HG03460 (cell line): ENCODE data around the gene GLT6D1.
"Not testable (repeated sequence)": the region's sequence is repeated elsewhere in the genome, so short reads cannot be mapped to it uniquely, and the experiment has no call there.

Source experiments
- ATAC-seq: cut with Tn5 transposase; IDR thresholded peaks from one replicate; pipeline ENCODE4 v1.9.1; 2021; ENCODE audit not compliant: unreplicated experiment

GLT6D1 gene, protein sequence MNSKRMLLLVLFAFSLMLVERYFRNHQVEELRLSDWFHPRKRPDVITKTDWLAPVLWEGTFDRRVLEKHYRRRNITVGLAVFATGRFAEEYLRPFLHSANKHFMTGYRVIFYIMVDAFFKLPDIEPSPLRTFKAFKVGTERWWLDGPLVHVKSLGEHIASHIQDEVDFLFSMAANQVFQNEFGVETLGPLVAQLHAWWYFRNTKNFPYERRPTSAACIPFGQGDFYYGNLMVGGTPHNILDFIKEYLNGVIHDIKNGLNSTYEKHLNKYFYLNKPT

DNA sequence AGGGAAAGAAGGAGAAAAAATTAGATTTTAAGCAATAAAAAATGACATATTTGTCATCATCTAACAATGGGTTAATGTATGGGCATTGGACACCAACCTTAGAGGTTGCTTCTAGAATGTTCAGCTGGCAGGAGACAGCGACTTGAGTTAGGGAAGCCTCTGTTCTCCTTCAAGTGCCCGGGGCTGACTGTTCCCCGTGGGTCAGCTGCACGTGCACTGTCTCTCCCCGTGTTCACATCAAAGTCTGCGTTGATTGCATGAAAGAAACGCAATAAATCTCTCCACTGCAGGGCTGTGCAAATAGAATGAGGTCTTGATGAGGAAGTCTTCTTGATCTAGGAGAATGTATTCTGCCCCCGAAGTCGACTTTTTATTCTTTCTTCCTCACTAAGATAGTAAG is at the start of gene GLT6D1:
TSS of gene GLT6D1 (minus strand) at position 345 of the 400 bp plus-strand sequence. CDS start 353 bp downstream, outside the sequence.
- ATAC-seq: no peak

DNA sequence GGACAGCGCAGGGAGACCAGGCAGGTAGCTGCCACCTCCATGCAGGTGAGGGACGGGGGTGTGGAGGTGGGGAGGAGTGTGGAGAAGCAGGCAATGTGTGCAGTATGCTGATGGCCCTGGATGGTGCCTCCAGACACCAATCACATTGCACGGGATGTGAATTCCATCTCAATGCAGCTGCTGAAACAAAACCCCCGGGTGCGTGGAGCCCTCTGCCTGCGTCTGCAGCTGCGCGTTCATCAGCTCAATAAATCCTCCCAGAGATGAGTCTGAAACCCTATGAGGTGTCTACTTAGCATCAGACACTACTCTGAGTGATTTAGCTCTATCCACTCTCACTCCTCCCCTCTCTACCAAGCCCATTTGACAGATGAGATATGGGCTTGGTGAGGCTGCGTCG is 49.7 kb upstream of the GLT6D1 start:
- no peak for ATAC-seq

DNA sequence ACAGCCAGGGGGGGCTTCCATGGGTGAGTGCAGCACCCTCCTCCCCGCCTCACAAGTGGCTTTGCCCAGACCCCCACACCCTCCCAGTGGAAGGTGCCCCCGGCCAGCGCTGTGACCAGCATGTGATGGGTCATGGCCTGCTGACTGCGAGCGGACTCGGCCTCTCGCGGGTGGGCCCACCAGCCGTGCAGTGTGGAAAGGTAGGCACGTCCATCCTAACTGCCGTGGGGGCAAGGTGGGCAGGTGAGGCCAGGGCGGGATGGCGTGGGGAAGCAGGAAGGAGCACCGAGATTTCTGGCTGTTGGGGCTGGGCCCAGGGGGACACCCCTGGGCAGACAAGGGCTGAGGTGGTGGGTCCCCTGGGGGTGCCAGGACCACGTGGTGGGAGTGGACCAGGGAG is 47.9 kb upstream of the GLT6D1 start:
- no peak for ATAC-seq

DNA sequence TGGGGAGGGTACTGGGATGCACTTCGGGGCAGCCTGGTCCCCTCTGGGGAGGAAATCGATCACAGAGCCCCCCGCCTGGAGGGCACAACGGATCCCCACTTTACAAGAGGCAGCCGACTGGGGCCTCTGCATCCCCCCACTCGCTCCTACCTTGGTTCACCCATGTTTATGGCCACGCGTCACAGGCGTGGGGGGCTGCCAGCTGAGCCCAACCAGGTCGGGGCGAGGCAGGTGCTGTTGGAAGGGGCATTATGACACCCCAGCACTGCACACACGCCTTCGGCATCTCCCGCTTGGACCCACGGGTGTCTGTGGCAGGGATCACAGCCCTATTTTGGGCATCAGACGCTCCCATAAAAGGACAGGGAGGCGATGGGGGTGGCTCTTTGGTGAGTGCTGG is 45.4 kb upstream of the GLT6D1 start:
- no peak for ATAC-seq

DNA sequence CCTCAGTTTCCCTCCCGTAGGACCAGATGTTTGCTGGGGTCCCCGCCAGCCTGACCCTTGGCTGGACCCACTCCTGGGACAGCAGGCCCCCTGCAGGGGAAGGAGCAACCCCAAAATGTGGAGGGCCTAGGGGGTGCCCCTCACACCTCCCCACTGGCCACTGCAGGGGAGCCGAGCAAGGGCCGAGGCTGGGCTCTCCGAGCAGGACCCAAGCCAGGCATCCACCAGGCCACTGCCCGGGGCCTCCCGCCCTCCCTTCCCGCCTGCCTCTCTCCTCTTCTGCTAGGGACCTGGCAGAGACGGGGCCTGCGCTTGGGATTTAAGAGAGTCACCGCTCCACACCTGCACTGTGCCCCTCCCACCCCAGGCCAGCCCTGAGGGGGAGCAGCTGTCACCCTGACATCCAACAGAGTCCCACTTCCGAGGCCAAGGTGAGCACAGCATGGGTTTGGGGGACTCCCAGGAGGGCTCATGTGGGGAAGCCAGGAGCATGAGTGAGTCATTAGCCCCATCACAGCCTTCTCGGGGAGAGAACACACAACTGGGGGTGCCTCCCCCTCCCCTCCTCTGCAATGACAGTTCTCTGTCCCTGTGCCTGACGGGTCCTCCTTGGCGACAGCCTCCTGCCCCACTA is 44.2 kb upstream of the GLT6D1 start:
- no peak for ATAC-seq

DNA sequence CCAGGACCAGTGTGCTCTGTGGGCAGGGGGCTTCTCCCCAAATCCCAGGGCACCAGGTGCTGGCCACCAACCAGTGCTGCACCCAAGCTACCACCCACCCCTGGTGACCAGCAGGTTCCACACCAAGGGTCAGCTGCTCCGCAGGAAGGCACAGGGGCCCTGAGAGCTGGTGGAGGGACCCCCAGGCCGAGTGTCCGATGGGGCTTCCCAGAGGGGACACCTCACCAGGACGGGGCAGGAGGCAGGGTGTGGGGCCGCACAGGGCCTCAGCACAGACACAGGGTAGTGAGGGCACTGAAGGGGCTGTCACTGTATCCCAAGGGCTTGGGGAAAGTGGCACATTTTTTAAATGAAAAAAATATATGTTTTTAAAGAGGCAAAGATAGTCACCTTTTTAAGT is 41.8 kb upstream of the GLT6D1 start:
- no peak for ATAC-seq

DNA sequence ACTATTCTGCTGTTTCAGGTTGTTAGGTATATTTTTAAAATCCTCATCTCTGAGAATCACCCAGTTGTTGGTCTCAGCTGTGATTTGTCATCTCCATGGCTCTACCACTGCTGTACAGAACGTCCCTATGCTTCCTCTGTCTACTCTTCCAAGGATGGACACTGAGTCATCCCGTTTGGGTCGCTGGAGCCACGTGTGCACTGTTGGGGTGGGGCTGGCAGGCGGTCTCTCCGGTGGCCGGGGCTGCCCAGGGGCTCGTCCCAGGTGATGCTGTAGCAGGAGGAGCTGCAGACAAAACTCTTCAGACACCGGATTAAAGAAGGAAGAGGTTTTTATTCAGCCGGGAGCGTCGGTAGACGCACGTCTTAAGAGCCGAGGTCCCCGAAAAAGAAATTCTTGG is 40.7 kb upstream of the GLT6D1 start:
- no peak for ATAC-seq

DNA sequence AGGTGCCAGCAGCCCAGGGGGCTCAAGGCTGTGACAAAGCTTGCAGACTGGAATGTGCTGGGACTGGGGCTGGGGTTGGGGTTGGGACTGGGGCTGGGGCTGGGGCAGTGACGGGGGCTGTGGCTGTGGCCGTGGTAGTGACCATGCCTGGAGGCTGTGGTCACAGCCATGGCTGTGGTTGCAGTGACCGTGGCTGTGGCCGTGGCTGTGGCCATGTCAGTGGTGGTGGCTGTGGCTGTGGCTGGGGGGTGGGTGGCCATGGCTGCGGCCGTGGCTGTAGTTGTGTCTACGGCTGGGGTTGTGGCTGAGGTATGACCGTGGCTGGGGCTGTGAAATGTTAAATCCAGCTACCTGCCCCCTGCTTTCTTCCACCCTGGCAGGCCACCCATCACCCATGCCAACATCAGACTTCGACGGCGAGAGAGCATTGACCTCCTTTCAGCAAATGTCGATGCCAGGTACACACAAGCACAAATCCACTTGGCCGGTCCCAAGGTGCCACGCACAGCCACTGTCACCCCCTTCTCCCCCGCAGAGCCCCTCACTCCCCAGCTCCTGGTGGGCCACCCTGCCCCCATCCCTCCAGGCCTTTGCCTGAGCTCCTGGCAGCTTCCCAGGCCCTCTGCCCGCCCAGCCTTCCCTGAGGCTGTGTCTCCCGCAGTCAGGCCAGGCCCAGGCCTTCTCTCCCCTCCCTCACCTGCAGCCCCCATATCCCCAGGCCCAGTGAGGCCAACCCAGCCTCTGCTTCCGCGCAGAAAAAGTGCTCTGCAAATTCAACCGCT is 39.1 kb upstream of the GLT6D1 start:
- no peak for ATAC-seq

DNA sequence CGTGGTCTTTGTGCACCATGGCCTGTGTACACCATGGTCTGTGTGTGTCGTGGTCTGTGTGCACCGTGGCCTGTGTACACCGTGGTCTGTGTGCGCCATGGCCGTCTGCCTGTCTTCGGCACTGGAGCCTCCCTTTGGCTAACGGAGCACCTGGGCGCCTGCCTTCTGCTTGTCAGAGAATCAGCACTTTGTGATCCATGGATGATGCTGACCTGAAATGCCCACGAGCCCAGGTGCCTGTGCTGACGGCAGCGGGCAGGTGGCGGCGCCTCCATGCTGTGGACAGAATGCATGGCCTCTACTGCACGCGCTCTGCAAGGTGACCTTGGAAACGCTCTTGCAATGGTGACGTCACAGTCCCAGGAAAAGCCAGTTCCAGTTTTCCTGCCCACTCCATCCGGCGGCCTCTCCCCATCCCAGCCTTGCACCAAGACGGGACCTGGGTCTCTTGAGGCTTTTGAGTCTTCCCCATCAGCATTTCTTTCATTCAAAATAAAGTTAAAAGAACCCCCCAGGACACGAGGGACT is 38.4 kb upstream of the GLT6D1 start:
- no peak for ATAC-seq

DNA sequence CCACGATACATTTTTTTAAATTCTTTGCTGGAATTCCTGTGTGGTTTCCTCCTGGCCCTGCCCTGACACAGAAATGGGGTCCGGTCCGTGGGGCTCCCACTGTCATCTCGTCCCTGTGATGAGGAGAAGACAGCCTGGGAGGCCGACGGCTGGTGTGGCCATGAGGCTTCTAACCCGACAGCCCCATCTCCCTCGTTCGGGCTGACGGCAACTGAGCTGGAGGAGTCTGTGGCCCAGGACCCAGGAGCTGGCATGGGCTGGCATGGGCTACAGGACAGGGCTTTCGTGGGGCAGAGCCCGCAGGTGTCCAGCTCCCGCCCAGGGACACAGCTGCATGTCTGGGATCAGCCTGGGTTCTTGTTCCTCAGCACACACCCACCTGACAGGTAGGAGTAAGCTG is 37.6 kb upstream of the GLT6D1 start:
- ATAC-seq: no peak

DNA sequence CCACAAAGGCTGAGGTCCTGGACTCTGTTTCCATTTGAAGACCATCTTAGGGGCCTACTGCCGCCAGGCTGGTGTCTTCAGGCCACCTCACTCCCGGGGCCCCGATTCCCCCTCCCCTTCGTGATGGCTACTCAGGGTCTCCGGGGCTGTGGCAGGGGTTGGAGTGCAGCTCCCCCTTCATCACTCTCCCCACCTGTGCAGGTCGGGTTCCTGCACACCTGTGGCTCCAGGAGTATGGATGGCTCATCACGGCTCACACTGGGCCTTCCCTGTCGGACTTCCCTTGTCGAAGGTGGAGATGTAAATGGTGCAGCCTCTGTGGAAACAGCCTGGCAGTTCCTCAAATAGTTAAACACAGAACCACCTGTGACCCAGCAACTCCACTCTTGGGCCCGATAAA is 35.6 kb upstream of the GLT6D1 start:
- no peak for ATAC-seq

DNA sequence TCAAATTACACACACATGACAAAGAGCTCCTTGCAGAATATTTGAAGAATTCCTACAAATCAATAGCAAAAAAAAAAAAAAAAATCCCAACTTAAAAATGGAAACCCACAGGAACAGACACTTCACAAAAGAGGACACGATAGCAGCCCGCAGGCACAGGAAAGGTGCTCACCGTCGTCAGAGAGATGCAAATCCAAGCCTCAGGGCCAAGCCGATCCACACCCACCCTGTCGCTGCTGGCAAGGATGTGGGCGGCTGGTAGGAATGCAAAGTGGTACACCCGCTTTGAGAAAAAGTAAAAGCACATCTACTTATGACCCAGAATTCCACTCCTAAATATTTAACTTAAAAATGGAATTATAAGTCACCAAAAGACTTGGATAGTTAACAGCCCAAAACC is 34.6 kb upstream of the GLT6D1 start:
- no peak for ATAC-seq

DNA sequence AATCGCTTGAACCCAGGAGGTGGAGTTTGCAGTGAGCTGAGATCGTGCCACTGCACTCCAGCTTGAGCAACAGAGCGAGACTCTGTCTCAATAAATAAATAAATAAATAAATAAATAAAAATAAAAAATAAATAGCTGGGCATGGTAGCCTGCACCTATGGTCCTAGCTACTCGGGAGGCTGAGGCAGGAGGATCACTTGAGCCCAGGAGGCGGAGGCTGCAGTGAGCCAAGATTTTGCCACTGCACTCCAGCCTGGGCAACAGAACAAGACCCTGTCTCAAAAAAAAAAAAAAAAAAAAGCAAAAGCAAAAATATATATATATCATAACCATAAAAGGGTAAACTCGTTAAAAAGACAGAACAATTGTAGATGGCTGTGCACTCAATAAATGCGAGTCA is 33.4 kb upstream of the GLT6D1 start:
- not testable (repeated sequence) for ATAC-seq

DNA sequence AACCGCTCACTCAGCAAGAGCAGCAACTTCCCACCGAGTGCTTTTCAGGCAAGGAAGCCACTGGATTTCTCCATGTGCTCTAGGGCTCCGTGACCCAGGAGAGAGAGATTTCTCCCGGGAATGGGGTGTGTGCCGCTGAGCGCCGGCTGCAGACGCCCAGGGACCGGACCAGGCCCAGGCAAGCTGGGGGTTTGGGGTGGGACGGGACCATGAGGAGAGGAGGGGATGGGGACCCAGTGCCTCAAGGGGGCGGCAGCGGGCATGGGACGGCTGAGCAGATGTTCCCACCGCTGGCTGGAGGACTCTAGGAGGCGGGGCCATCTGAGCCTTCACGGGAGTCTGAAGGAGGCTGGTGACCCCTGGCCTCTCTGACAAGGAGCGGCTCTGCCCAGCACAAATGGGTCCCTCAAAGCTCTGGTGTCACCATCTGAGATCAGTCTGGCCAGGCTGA is 32.3 kb upstream of the GLT6D1 start:
- ATAC-seq: no peak

DNA sequence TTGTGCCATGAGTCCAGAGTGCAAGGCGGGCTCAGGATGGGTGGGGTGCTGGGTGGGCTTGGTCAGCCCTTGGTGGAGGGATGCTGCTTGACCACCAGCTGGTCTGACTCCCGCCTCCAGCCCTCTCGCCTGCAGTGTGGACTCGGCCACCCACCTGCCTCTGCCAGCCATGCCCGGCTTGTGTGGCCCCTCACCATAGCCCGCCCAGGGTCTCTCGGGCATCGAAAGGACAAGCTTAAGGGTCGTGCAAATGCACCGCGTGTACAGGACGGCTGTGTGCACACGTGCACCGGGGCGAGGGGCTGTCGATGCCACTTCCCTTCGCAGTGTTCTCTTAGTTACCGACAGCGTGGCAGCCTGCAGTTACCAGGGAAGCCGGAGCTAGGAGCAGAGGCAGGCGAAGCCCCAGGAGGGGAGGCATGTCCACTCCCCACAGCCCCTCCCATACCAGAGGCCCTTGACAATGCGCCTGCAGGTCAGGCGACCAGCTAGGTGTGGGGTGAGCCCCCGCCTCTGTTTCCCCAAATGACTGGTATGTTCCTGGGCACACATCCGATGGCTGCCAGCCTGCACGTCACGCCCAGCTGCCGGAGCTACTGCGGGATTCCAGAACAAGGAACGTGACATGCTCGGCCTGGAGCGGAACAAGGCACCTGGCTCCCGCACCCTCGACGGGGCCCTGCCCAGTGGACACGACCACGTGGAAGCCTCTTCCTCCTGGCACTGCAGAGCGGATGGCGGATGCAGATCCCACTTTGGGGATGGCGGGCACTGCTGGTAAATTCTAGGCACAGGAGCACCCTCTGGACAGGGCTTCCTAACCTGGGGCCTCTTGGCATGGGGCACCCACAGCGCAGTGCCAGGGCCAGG is 31.6 kb upstream of the GLT6D1 start:
- no peak for ATAC-seq

DNA sequence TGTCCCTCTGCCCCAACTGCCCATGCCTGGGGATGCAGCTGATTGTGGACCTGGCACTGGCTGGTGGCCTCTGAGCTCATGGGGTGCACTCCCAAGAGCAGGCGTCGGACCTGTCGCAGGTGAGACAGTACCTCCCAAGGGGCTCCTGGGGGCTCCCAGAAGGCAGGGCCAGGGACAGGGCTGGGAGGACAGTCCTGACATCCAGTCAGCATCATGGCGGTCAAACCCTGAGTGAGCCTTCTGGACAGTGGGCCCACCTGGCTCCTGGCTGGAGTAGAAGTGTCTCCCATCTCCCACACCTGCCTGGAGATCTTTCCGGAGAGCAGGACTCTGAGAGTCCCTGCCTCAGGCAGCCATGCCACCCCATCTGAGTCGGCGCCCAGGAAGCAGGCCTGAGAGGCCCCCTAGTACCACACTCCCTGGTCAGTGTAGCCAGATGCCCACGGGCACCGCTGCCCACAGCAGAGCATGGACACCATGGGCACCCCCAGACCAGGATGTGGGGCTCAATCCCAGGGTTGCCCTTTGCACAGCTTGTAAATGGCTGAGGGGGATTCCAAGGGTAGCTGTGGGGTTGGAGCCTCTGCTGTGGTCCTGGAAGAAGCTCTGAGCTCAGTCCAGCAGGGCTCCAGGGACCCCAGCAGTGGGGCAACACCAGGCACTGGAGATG is 30.4 kb upstream of the GLT6D1 start:
- no peak for ATAC-seq

DNA sequence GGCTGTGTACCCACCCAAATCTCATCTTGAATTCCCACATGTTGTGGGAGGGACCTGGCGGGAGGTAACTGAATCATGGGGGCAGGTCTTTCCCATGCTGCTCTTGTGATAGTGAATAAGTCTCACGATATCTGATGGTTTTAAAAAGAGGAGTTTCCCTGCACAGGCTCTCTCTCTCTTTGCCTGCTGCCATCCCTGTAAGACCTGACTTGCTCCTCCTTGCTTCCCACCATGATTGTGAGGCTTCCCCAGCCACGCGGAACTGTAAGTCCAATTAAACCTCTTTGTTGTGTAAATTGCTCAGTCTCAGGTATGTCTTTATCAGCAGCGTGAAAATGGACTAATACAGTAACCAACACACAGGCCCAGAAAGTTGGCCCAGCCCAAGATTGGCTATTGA is 29.7 kb upstream of the GLT6D1 start:
- not testable (repeated sequence) for ATAC-seq

DNA sequence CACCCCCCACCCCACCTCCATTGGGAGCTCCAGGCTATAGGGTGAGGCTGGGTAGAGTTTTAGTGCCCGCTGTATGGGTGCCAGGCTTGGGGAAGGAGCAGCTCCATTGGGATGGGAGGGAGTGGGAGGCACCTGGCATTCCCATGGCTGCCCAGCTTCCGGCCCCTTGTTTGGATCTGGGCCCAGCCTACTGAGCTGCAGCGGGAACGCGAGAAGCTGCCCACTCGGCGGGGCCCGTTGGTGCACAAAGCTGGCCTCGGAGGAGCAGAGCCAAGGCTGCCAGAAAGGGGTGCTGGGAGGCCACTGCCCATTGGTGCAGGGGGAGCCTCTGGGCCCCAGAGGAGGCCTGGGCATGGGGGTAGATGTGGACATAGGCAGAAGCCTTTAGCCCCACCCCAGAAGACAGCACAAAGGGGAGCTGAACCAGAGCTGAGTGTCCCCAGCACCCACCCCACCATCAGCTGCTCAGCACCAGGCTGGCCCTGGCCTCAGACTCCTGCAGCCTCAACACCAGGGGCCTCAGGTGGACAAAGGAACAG is 28.2 kb upstream of the GLT6D1 start:
- no peak for ATAC-seq

DNA sequence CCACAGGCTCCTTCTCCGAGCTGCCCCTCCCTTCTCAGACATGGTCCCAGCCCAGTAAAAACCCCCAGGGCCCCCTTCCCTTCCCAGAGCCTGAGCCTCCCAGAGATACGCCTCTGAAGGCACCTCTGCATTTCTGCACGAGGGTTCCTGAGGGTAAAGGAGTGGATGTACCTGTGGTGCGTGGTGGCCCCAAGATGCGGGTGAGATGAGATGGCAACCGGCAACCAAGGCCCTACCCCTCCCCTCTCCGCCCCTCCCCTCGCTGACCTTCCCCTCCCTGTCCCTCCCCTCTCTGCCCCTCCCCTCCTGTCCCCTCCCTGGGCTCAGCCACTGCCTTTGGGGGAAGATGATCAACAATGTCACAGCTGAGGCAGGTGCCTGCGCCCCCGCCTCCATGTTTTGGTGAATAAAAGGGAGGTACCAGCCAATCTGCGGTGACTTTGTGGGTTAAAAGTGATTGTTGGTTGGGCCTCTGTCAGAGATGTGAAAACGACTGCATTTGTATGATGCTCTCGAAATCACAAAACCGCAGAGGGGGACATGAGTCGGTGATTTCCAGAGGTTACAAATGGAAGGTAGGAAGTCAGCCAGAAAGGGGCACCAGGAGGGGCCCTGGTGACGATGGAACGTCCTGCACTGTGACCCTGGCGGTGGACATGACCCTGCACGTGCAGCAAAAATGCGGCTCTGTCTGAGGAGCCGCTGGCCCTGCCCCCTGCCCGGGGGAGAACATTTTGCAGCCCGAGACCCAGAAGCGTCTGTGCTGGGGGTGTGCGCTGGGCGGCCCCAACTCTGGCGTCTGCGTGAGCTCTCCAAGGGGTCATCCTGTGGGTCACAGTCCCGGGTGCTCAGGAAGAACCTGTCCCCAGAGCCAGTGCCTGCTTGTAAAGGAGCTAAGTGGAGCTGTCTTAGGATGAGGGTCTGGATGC is 27.5 kb upstream of the GLT6D1 start:
- ATAC-seq: no peak
